Neural cell (in vitro differentiated cells): ENCODE measurements around the gene TGFBR2.

Experiments used
- CTCF ChIP-seq: fragments of 450-650 bp; IDR thresholded peaks from 2 replicates; pipeline ENCODE4 v1.5.1; 2014; ENCODE audit warnings: antibody characterized with exemption, mild to moderate bottlenecking, moderate library complexity; ENCODE audit not compliant: poor library complexity, severe bottlenecking
- POLR2AphosphoS5 ChIP-seq: IDR thresholded peaks from 2 replicates; pipeline ENCODE4 v1.6.1; 2012

GRCh38 chr3:30597769-30598134 lies 8.6 kb upstream of the TGFBR2 start:
- no peak for TF ChIP-seq CTCF
- no peak for TF ChIP-seq POLR2AphosphoS5
